ENCODE results near the gene C4orf46. TPM values are rescaled to one million over a fixed set of nuclear protein-coding genes. Genes with fewer than 3 reads are reported as not detected.

Gene C4orf46
- total RNA-seq, 1 experiment from 2014 or later: 20.4 TPM

DNA sequence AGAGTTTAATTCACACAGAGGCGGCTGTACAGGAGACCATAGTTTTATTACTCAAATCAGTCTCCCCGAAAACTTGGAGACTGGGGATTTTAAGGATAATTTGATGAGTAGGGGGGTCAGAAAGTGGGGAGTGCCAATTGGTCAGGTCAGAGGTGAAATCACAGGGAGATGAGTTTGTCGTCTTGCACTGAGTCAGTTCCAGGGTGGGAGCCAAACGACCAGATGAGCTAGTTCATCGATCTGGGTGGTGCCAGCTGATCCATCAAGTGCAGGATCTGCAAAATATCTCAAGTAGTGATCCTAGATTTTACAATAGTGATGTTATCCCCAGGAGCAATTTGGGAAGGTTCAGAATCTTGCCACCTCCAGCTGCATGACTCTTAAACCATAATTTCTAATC lies 4.4 kb upstream of the C4orf46 start:
- DNase-seq (ENCODE audit: low spot score): no peak
- Mint-ChIP-seq H3K36me3 (no peaks in the 10 kb centered on the region), H3K4me1 (0 out of 2 replicates have a peak, but pooled peaks cover 4% of the 10 kb centered on the region), H3K27ac (no peak overlapping the region), H3K27me3 (ENCODE audit: low read depth) (no peaks in the 10 kb centered on the region), H3K9me3 (no peaks in the 10 kb centered on the region), H3K4me3 (no peak overlapping the region)
- no peak for ATAC-seq
- ChIA-PET POLR2A (no interaction called here), CTCF (no interaction called here)
- TF ChIP-seq, protein P1, sequence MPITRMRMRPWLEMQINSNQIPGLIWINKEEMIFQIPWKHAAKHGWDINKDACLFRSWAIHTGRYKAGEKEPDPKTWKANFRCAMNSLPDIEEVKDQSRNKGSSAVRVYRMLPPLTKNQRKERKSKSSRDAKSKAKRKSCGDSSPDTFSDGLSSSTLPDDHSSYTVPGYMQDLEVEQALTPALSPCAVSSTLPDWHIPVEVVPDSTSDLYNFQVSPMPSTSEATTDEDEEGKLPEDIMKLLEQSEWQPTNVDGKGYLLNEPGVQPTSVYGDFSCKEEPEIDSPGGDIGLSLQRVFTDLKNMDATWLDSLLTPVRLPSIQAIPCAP (CRISPR knock-in tag; IDR thresholded peaks at IDR 0.05): no peak
- no peak for TF ChIP-seq CREB1 (CRISPR knock-in tag; IDR thresholded peaks at IDR 0.05)
- no peak for TF ChIP-seq IRF2 (CRISPR knock-in tag; IDR thresholded peaks at IDR 0.05; ENCODE audit: borderline replicate concordance, low read depth)
- TF ChIP-seq ZNF138 (CRISPR knock-in tag; conservative IDR thresholded peaks at IDR 0.05): no peak

DNA sequence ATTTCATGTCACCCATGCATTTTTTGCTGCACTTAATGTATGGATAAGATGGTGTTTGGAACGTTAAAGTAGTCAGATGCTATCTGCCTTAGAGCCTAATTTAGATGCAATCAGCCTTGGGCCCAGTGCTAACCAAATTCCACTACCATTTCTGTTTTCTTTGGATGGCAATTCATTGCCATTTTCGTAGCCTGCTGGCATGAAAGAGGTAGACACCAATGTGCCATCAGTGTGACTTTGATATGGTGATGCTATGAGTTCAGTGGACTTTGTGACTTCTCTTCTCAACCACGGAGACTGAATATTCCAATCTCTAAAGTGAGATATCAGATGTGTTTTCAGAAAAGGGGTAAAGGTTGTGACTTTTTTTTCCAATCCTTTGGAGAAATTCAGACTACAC lies 1.9 kb upstream of the C4orf46 start:
- H3K27me3 Mint-ChIP-seq (ENCODE audit: low read depth): no peaks in the 10 kb centered on the region
- ATAC-seq: no peak
- POLR2A ChIA-PET: no interaction called here

DNA sequence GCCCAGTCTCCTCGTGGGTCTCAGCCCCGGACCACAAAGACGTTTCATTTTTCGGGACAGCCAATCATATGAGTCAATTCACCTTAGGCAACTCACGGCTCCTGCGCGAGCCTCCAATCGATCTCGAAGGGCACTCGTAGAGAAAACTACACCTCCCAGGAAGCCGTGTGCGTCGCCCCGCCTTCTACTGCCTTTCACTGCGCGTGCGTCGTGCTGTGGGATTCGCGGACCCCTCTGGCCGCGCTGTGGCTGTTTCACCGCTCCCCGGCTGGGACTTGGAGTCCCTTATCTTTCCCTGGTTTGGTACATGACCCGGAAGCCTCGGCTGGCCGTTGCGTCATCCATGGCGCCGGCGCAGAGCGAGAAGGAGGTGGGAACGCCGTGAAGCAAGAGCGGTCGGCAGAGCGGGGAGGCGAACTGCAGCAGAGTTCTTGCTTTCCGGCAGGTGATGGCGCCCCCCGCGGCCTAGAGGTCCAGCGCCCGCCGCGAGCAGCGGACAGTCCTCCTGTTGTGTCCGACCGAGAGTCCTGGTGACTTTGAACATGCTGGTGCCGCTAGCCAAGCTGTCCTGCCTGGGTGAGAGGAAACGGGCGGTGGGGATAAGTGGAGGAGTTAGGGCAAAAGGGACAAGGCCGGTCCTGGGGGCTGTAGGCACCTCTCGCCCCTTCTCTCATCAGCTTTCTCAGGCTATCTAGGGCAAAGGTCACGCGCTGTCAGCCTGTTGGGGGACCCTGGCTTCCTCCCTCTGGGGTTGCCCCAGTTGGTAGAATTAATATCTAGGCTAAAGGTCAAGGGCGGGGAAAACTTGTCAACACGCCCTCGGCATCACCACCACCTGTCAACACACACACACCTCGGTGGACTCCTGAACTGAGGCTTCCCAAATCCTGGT lies 474 bp upstream of the C4orf46 start, which contains the start of gene ETFDH:
Gene ETFDH, plus strand, starts transcription at position 382 of the 892 bp plus-strand sequence. Its CDS starts 161 bp downstream, at position 543.
- ATAC-seq: peak; percentile 91
- TF ChIP-seq MYBL2 (CRISPR knock-in tag; IDR thresholded peaks at IDR 0.05) (peak; percentile 74; the same call in 1 of the 2 replicates), CBFB (CRISPR knock-in tag; IDR thresholded peaks at IDR 0.05; ENCODE audit: low read depth) (no peak), USF2 (CRISPR knock-in tag; IDR thresholded peaks at IDR 0.05) (peak; percentile 48), TP53 (CRISPR knock-in tag; IDR thresholded peaks at IDR 0.05) (peak; percentile 55; the same call in 1 of the 2 replicates), ZBTB43 (CRISPR knock-in tag; IDR thresholded peaks at IDR 0.05) (no peak), TEAD1 (CRISPR knock-in tag; IDR thresholded peaks at IDR 0.05) (peak; percentile 70; the same call in 1 of the 2 replicates)
- TF ChIP-seq, protein P2, sequence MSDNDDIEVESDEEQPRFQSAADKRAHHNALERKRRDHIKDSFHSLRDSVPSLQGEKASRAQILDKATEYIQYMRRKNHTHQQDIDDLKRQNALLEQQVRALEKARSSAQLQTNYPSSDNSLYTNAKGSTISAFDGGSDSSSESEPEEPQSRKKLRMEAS (CRISPR knock-in tag; IDR thresholded peaks at IDR 0.05): peak; percentile 76

More for the DNA sequence above, 1.9 kb upstream of the C4orf46 start:
- CTCF ChIA-PET: no interaction called here
- H3K36me3 Mint-ChIP-seq: peaks cover 3% of the 10 kb centered on the region
- no peaks in the 10 kb centered on the region for H3K9me3 Mint-ChIP-seq
- peaks cover 13% of the 10 kb centered on the region for H3K4me1 Mint-ChIP-seq
- H3K4me3 Mint-ChIP-seq: no peak overlapping the region
- no peak overlapping the region for H3K27ac Mint-ChIP-seq
- TF ChIP-seq EMX1 (CRISPR knock-in tag; IDR thresholded peaks at IDR 0.05) (no peak), ZBTB21 (CRISPR knock-in tag; IDR thresholded peaks at IDR 0.05; ENCODE audit: borderline replicate concordance) (no peak), ZNF416 (CRISPR knock-in tag; IDR thresholded peaks at IDR 0.05) (no peak), ZNF512 (CRISPR knock-in tag; IDR thresholded peaks at IDR 0.05; ENCODE audit: borderline replicate concordance) (no peak), IRF2 (CRISPR knock-in tag; IDR thresholded peaks at IDR 0.05; ENCODE audit: borderline replicate concordance, low read depth) (no peak), TEAD4 (CRISPR knock-in tag; IDR thresholded peaks at IDR 0.05) (no peak), PRRX2 (CRISPR knock-in tag; IDR thresholded peaks at IDR 0.05) (no peak), CREB1 (CRISPR knock-in tag; IDR thresholded peaks at IDR 0.05) (no peak), NR2C2 (CRISPR knock-in tag; IDR thresholded peaks at IDR 0.05) (no peak), GRHL2 (CRISPR knock-in tag; IDR thresholded peaks at IDR 0.05; ENCODE audit: insufficient replicate concordance, severe bottlenecking) (no peak)
- TF ChIP-seq, protein P3, sequence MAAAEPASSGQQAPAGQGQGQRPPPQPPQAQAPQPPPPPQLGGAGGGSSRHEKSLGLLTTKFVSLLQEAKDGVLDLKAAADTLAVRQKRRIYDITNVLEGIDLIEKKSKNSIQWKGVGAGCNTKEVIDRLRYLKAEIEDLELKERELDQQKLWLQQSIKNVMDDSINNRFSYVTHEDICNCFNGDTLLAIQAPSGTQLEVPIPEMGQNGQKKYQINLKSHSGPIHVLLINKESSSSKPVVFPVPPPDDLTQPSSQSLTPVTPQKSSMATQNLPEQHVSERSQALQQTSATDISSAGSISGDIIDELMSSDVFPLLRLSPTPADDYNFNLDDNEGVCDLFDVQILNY (CRISPR knock-in tag; IDR thresholded peaks at IDR 0.05): no peak
- TF ChIP-seq, protein P2 (CRISPR knock-in tag; IDR thresholded peaks at IDR 0.05): no peak
- TF ChIP-seq, protein P4, sequence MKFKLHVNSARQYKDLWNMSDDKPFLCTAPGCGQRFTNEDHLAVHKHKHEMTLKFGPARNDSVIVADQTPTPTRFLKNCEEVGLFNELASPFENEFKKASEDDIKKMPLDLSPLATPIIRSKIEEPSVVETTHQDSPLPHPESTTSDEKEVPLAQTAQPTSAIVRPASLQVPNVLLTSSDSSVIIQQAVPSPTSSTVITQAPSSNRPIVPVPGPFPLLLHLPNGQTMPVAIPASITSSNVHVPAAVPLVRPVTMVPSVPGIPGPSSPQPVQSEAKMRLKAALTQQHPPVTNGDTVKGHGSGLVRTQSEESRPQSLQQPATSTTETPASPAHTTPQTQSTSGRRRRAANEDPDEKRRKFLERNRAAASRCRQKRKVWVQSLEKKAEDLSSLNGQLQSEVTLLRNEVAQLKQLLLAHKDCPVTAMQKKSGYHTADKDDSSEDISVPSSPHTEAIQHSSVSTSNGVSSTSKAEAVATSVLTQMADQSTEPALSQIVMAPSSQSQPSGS (CRISPR knock-in tag; IDR thresholded peaks at IDR 0.05; ENCODE audit: borderline replicate concordance, low read depth): no peak
- DNase-seq (ENCODE audit: low spot score): no peak

More for the DNA sequence above, 474 bp upstream of the C4orf46 start, which contains the start of gene ETFDH:
- ChIA-PET CTCF (no interaction called here), POLR2A (no interaction called here)
- H3K4me3 Mint-ChIP-seq: peak within 1 kb of the TSS; percentile 98
- peak within 1 kb of the TSS; percentile 98 for H3K27ac Mint-ChIP-seq
- peaks cover 7% of the 10 kb centered on the region for H3K36me3 Mint-ChIP-seq
- no peaks in the 10 kb centered on the region for H3K9me3 Mint-ChIP-seq
- peaks cover 13% of the 10 kb centered on the region for H3K4me1 Mint-ChIP-seq
- H3K27me3 Mint-ChIP-seq (ENCODE audit: low read depth): no peaks in the 10 kb centered on the region
- DNase-seq (ENCODE audit: low spot score): peak; percentile 99

Measured in WTC11 (cell line).